GM10266 (cell line): Measurements from ENCODE around the gene KIAA1191.
A peak's percentile ranks its signal among the peaks of the same experiment; 100 is the strongest.

Experiments used
- DNase-seq: peaks from one replicate; pipeline ENCODE4 v3.0.0; 2012; ENCODE audit errors: extremely low spot score
- CTCF ChIP-seq: IDR thresholded peaks from 2 replicates; pipeline ENCODE4 v1.5.1; 2012; ENCODE audit warnings: mild to moderate bottlenecking, low read depth; ENCODE audit not compliant: control insufficient read depth, insufficient read depth; ENCODE audit errors: missing control alignments

KIAA1191 gene

DNA sequence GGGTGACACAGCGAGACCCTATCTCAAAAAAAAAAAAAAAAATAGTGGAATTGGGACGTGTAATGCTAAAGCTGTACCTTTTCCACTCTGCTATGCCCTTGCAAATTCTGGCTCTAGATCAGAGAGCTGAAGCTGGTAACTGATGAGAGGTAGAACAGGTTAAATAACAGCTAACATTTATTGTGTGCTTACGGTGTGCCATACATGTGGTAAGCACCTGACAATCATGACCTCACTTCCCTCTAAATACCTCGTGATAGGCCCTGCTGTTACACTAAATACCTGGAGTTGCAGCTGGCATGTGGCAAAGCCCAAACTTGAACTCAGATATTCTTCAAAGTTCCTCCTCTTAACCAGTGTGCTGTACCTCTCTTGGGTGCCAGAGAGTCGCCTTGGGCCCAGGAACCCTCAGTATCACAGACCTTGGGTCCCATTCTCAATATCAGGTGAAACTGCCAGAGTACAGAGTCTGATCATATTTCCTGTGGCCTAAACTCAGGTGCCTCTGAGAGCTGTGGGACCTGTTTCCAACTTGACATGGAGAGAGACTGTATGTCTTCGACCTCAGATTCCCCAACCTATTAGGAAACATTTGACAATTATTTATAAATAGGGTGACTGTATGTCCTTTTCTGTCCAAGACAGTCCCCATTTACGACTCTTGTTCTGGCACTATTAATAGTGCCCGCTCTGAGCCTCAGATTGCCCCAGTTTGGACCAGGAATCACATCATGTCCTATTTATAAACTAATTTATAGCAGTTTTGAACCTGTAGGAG is 8.6 kb upstream of the KIAA1191 start:
- DNase-seq, result no peak
- no peak for TF ChIP-seq CTCF

- no peak for DNase-seq
- TF ChIP-seq CTCF, result no peak
Measured at GRCh38 chr5:176368726-176369125, 7.2 kb upstream of the KIAA1191 start.

- TF ChIP-seq CTCF, result no peak
- DNase-seq, result no peak
Measured at GRCh38 chr5:176366232-176366894, 4.8 kb upstream of the KIAA1191 start.

DNA sequence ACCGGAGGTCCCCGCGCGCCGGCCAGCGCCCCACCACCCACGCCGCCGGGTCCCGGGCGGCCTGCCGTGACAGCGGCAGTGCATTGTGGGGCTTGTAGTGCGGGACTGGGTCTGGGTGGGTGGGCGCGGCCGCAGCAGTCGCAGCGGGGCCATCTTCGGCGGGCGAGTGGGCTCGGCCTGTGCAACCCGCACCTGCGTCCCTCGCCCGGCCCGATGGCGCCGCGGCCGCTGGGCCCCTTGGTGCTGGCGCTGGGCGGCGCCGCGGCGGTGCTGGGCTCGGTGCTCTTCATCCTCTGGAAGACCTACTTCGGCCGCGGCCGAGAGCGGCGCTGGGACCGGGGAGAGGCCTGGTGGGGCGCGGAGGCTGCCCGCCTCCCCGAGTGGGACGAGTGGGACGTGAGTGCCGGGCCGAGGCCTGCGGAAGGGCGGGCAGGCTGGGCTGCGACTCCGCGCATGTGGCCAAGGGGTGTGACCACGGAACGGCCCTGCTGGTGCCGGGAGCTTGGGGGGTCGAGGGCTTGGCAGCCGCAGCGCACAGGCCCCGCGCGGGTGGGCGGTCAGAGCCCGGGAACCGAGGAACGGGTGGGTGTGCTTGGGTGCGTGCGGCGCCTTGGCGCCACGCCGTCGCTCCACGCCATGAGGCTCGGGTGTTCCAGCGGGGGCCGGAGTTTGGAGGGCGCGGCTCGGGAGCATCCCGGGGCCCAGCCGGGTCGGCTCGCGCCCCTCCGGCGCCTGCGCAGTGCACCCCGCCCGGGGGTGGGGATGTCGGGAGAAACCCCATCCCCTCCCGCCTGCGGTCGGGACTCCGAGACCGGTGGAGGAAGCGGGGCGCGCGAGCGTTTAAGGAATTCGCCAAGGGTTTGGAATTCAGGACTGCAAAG is 4.0 kb upstream of the KIAA1191 start, which contains the start of gene ARL10:
ARL10 (plus strand) TSS at position 137 of the 881 bp plus-strand sequence; CDS start at position 214, 77 bp downstream.
- TF ChIP-seq CTCF, result no peak
- peak; percentile 86 for DNase-seq

DNA sequence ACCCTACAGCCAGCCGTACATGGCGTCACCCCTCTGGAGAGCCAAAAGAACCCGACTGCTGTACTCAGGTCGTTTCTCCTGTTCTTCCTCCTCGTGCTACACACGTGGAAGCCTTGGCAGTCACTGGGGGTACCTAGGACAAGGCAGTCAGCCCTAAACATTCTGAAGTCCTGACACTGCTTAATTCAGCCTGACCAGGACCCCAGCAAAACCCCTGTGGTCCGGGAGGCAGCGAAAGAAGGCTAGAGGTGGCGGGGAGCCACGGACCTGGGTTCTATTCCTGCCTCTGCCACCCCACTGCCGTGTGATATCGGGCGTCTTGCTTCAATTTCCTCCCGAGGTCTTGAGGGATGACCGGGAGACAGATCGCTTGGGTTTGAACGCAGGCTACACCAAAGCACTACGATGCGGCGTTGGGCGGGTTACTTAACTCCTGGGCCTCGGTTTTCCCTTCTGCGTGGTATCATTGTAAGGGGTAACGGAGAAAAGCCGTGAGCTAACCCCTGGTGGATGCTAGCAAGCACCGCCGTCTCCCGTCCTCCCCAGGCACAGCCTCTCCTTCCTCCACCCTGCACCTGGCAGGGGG is 3.3 kb upstream of the KIAA1191 start:
- TF ChIP-seq CTCF, result no peak
- DNase-seq, result no peak

DNA sequence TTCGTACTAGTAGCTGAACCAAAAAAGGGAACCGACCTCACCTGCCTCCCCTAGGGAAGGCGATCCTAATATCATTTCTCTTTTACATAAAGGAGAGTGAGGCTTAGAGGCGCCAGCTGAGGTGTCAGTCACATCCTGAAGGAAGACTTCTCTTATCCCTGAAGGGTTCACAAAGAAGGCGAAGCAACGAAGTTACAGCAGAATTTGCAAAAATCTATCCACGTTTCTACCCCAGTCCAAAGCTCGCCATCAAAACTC is 598 bp upstream of the KIAA1191 start:
- DNase-seq, result no peak
- TF ChIP-seq CTCF, result no peak
